GM18505 (cell line): ENCODE data around the gene AP4E1.
"Not testable (repeated sequence)": the region's sequence is repeated elsewhere in the genome, so short reads cannot be mapped to it uniquely, and the experiment has no call there.

Experiments used
- ATAC-seq: cut with Tn5 transposase; IDR thresholded peaks from one replicate; pipeline ENCODE4 v1.9.1; 2021; ENCODE audit not compliant: unreplicated experiment
- POLR2A ChIP-seq: IDR thresholded peaks from 4 replicates; pipeline ENCODE4 v1.6.1; 2011; ENCODE audit warnings: borderline replicate concordance; ENCODE audit not compliant: insufficient read depth, insufficient read length; ENCODE audit errors: extremely low read depth

The AP4E1 gene

DNA sequence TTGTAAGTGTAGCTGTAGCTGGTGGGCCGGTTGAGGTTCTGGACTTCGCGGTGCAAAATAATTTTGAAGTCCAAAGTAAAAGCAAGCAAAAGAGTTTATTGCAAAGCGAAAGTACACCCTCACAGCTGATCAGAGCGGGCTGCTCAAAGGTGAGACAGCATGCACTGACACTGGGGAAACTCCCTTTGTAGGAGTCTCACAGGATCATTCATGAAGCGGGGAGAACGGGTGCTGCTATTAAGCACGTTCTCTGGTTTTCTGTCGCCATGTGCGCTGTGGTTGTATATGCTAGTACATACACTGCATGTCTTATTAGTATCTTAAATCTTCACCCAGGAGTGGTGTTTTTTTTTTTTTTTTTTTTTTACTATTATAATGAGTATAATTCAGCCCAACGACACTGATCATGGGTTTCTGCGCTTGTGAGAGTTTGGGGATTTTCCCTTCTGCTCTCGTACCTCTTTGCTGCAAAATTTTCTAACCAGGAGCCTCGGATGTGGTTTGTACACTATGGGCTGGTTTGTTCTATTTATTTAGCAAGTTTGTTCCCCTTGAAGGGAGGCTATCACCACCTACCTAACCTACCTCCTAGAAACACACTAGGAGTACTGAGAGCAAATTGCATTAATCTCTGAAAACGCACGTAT is 1.4 kb upstream of the AP4E1 start:
- peak; percentile 48 for ATAC-seq

DNA sequence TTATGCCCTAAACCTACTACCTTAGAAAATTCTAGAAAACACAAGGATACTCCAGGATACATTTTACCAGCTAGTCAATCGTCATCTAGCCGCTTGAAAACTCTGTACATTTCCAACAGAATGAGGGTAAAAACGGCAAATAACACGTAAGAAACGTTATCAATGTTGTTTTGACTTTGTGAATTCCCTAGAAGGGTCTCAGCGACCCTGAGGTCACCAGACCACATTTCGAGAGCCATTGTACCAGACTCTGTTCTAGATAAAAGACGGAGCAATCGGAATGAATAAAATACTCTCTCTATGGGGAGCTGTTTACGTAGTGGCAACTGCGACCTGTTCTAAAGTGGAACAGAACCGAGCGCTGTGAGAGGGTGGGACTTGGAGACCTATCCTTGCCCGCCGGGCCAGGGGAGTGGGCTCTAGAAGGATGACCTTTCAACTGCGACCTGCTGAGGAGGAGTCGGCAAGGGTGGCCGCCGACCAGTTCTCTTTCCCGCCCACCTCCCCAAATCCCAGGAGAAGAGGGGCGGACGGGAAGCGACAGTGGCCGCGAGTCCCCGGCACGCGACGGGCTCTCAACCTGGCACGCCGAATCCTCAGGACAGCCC is 778 bp upstream of the AP4E1 start:
- TF ChIP-seq POLR2A, result no peak
- peak; percentile 28 for ATAC-seq

More for the DNA sequence above, 1.4 kb upstream of the AP4E1 start:
- TF ChIP-seq POLR2A, result peak; percentile 41

DNA sequence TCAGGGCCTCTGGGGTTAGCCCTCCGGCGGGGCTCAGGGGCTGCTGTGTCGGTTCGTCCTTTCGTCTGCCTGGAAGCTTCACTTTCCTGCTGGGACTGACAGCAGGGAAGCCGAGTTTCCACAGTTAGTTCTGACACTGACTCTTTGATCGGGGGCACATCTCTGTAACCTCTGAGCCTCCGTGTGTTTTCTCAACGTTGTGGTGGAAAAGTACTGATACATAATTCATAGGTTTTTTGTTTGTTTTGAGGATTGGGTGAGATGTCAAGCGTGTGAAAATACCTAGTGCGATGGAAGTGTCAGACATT is 481 bp downstream of the AP4E1 start:
- TF ChIP-seq POLR2A, result no peak
- no peak for ATAC-seq

DNA sequence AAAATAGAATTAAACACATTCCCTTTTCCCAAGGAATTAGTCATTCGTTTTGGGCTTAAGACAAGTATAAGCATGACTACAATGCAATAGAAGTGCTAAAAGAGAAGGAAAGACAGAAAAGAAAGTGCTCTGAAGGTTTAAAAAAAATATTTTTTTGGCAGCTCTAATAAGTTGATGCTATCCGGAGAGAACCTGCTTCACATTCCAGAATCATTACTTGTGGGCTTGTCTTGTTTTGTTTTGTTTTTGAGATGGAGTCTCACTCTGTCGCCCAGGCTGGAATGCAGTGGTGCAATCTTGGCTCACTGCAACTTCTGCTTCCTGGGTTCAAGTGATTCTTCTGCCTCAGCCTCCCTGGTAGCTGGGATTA is 1.9 kb downstream of the AP4E1 start:
- ATAC-seq, result not testable (repeated sequence)

DNA sequence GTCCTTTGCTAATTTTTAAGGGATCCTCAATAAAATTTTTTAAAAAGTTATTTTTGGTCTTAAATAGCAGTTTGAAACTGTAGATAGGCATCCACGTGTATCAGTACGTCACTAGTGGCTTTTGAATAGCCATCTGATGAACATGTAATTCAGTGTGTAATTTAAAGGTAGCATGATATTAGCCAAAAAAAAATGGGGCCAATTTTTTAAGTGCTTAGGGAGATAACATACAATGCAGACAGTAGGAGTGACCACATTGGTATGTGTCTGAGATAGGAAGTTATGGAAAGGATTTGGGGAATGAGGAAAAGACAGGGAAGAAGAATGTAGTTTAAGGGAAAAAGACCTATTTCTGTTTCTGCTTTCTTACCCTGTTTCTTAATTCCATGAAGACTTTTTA is 2.5 kb downstream of the AP4E1 start:
- no peak for ATAC-seq
- TF ChIP-seq POLR2A, result no peak

DNA sequence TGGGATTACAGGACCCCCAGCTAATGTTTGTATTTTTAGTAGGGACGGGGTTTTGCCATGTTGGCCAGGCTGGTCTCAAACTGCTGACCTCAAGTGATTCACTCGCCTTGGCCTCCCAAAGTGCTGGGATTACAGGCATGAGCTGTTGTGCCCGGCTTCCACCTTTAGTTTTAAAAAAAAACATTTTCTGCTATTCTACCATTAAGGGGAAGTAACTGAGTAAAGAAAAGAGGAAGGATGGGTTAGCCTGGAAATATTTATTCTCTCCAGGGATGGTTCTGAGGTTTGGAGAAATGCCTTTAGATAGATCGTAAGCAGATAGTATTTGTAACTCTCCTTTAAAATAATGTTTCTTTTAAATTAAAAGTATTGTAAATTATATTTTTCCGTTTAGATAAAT is 3.1 kb downstream of the AP4E1 start:
- ATAC-seq, result no peak
- no peak for TF ChIP-seq POLR2A

DNA sequence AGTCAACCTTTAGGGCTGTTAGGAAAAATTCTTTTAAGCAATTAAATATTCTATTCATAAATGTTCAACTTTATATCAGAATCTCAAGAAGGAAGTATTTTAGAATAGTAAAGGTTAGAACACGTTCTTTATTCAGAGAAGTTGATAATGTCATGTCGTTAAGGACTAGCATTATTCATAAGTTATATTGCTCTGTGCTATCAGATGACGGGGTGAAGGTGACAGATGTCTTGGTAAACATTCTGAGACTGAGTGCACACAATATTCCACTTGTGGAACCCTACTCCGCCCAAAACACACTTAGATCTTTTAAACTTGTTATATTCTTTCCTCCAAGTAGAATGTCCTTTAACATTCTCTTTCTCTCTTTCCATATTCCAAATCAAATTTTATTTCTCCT is 7.9 kb downstream of the AP4E1 start:
- ATAC-seq, result no peak

DNA sequence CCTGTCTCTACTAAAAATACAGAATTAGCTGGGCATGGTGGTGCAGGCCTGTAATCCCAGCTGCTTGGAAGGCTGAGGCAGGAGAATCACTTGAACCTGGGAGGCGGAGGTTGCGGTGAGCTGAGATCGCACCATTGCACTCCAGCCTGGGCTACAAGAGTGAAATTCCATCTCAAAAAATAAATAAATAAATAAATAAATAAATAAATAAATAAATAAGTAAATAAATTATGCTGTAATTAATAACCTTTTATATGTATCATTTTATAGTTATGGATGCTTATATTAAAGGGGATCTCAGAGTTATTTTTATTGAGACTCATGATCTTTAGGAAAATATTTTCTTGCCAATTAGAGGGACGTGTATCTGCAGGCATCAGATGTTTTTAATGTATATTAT is 10.9 kb downstream of the AP4E1 start:
- ATAC-seq, result not testable (repeated sequence)

More for the DNA sequence above, 7.9 kb downstream of the AP4E1 start:
- no peak for TF ChIP-seq POLR2A

DNA sequence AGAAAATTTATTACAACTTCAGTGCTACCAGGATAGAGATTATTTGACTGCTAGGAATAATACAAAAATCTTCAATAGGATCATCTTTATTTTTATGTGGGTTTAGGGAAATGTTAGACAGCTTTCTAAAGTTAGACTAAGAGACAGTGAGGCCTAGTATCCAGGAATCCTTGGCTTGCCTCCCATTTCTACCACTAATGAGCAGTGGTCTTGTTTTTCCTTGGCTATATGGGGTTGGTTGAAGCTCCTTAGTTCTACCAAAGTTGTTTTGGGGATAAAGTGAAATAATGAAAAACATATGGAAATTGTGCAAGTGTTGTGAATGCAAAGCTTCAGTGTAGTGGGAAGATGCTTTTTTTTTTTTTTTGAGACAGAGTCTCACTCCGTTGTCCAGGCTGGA is 16.8 kb downstream of the AP4E1 start:
- TF ChIP-seq POLR2A, result no peak
- no peak for ATAC-seq

DNA sequence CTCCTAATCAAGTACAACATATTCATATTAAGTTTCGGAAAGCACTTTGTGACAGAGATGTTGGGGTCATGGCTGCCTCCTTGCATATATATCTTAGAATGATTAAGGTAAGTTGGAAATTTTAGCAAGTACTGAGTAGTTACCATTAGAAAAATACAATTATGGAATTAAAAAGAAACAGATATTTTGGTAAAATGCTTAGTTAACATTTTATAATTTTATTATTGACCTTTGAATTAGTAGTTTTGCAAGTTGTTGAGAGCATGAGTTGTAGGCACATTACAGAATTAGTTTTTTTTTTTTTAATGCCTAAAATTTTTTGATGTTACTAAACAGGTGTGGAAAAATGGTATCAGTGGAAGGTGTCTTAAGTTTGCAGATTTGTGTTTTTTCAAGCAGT is 20.6 kb downstream of the AP4E1 start:
- no peak for TF ChIP-seq POLR2A
- ATAC-seq, result no peak

DNA sequence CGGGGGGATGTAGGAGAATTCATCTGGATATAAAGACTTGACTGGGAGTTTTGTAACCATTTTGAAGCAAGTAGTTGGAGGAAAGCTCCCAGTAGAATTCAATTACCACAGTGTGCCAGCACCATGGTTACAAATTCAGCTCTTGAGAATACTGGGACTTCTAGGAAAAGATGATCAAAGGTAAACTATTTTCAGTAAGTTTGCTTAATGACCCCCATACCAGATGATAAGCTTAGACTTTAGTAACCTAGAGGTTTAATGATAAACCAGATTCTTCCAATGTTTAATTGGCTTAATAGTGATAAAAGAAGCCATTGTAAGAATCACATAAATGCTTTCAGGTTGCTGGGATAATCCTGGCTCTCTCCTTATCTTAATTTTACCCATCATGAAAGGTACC is 22.3 kb downstream of the AP4E1 start:
- no peak for ATAC-seq
- TF ChIP-seq POLR2A, result no peak

DNA sequence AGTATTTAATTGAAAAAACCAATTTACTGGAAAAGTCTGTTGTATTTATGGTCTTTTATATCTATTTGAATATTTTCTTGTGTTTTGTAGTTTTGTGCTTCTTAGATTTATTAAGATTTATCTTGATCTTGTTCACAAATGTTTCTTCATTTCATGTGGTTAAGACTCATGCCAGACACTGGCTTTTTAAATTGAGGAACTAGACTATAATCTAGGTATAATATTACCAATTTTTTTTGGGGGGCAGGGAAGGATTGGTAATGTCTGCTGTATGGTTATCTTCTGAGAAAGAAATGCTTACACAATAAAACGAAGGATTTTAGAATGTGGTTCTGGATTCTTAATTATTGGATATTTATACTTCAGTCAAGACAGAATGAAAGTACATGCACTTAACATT is 24.9 kb downstream of the AP4E1 start:
- no peak for TF ChIP-seq POLR2A

DNA sequence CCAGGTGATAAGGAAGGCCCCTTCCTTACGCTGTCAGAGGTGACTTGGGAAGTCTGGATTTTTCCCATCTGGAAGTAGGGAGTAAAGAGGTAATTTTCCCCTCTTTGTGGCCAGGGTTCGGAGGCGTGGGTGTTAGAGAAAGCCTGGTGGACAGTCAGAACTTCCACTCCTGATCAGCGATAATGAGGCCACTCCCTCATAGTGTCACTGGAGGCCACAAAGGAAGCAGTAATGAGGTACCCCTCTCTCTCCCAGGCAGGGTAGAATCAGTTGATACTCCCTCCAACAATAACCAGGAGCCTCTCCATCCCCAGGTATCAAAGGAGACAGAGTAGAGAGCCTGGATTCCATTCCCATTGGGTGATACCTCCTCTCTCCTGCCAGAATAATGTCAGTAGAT is 30.0 kb downstream of the AP4E1 start:
- ATAC-seq, result no peak

More for the DNA sequence above, 24.9 kb downstream of the AP4E1 start:
- no peak for ATAC-seq

DNA sequence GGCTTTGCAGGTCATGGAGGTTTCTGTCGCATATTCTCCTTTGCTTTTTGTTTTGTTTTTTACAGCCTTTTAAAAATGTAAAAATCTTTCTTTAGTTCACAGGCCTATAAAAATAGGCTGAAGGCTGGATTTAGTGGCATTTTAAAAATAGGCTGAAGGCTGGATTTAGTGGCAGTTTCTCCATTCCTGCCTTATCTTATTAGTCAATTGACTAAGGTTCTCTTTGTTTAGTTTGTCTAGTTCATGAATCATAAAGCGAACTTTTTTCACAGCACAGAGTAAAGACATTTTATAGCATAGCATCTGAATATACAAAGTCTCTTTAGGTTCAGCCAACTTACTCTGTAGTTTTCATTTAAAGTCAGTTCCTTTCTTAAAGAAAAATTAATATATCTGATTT is 31.4 kb downstream of the AP4E1 start:
- ATAC-seq, result no peak
- TF ChIP-seq POLR2A, result no peak

More for the DNA sequence above, 30.0 kb downstream of the AP4E1 start:
- TF ChIP-seq POLR2A, result no peak

DNA sequence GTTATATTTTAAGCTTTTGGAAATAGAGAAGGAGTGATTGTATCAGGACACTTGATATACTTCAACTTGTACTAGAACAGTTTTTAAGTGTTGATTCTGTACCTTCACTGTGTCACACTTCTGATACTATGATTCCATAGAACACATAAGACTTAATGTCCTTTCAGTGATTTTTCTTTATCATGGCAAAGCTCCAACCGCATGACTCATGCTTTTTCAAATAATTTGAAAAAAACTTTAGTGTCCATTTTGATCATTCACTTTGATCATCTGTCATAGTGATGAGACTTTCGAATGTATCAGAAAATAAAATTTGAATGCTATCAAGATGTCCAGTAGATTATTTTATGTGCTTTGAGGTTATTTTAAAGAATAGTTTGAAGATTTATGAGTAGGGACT is 32.0 kb downstream of the AP4E1 start:
- ATAC-seq, result no peak
- TF ChIP-seq POLR2A, result no peak

DNA sequence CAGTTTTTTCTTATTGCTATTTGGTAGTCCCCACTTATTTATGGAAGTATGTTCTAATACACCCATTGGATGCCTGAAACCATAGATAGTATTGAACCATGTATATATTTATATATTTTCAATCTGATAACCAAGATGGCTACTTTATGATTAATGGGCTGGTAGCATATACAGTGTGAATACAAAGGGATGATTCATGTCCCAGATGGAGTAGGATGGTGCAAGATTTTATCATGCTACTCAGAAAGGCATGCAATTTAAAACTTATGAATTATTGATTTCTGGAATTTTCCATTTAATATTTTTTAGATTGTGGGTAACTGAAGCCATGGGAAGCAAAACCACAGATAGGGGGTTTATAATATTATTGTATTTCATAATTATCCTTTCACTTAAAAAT is 35.2 kb downstream of the AP4E1 start:
- ATAC-seq, result no peak
- TF ChIP-seq POLR2A, result no peak

DNA sequence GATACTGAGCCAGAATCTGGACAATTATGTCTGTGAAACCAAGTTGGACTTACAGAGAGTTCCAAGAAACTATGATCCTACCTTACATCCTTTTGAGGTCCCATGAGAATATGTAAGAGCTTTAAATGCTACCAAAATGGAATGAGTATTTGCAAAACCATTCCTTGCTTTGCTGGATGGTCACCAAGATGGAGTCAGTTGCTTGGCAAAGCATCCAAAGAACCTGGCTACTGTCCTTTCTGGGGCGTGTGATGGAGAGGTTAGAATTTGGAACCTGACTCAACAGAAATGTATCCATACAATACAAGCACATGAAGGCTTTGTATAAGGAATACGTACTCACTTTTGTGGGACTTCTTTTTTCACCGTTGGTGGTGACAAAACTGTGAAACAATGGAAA is 36.2 kb downstream of the AP4E1 start:
- no peak for ATAC-seq
- TF ChIP-seq POLR2A, result no peak
